Glutamatergic neuron (in vitro differentiated cells): ENCODE data around the gene ZNF423. TPM values are rescaled to one million over a fixed set of nuclear protein-coding genes. Genes with fewer than 3 reads are reported as not detected.

ENCODE experiments used
- DNase-seq: peaks from one replicate; pipeline ENCODE4 v3.0.0; 2022
- H3K27ac Mint-ChIP-seq: one replicate; pipeline ENCODE4 v1.8.0; 2020; ENCODE audit warnings: mild to moderate bottlenecking, mixed read lengths, inconsistent platforms; ENCODE audit not compliant: unreplicated experiment
- H3K27me3 Mint-ChIP-seq: one replicate; pipeline ENCODE4 v1.8.0; 2020; ENCODE audit warnings: mild to moderate bottlenecking, moderate library complexity, mixed read lengths, inconsistent platforms; ENCODE audit not compliant: unreplicated experiment
- H3K36me3 Mint-ChIP-seq: one replicate; pipeline ENCODE4 v1.8.0; 2020; ENCODE audit warnings: mild to moderate bottlenecking, mixed read lengths, inconsistent platforms; ENCODE audit not compliant: unreplicated experiment
- H3K4me1 Mint-ChIP-seq: one replicate; pipeline ENCODE4 v1.8.0; 2020; ENCODE audit warnings: mild to moderate bottlenecking, low read depth, mixed read lengths, inconsistent platforms; ENCODE audit not compliant: unreplicated experiment
- H3K4me3 Mint-ChIP-seq: one replicate; pipeline ENCODE4 v1.8.0; 2020; ENCODE audit warnings: mild to moderate bottlenecking, mixed read lengths, inconsistent platforms; ENCODE audit not compliant: unreplicated experiment
- H3K9me3 Mint-ChIP-seq: one replicate; pipeline ENCODE4 v1.8.0; 2020; ENCODE audit warnings: mild to moderate bottlenecking, moderate library complexity, mixed read lengths, inconsistent platforms; ENCODE audit not compliant: unreplicated experiment
- total RNA-seq: library from RNA; stranded (reverse); fragmentation: NEBNext Ultra II Directional; extraction: Animal tissue kit (Norgen Biotek cat#: 25700); gene quantifications from one replicate; pipeline ENCODE4 v1.2.1, GENCODE V29; 2021; ENCODE audit not compliant: unreplicated experiment
- TF ChIP-seq, protein P1 (sequence below): fragments of 200-600 bp; sonication (generic); IDR thresholded peaks from one replicate; pipeline ENCODE4 v1.5.0; 2021; ENCODE audit not compliant: partially characterized antibody, unreplicated experiment

ZNF423 gene
- total RNA-seq, 1 donor from 2014 or later, result 149 TPM

GRCh38 chr16:49659356-49659755, 196.6 kb downstream of the ZNF423 start:
- no peak overlapping the region for H3K4me3 Mint-ChIP-seq
- H3K27ac Mint-ChIP-seq, result peak overlapping the region; percentile 8
- TF ChIP-seq, protein P1, sequence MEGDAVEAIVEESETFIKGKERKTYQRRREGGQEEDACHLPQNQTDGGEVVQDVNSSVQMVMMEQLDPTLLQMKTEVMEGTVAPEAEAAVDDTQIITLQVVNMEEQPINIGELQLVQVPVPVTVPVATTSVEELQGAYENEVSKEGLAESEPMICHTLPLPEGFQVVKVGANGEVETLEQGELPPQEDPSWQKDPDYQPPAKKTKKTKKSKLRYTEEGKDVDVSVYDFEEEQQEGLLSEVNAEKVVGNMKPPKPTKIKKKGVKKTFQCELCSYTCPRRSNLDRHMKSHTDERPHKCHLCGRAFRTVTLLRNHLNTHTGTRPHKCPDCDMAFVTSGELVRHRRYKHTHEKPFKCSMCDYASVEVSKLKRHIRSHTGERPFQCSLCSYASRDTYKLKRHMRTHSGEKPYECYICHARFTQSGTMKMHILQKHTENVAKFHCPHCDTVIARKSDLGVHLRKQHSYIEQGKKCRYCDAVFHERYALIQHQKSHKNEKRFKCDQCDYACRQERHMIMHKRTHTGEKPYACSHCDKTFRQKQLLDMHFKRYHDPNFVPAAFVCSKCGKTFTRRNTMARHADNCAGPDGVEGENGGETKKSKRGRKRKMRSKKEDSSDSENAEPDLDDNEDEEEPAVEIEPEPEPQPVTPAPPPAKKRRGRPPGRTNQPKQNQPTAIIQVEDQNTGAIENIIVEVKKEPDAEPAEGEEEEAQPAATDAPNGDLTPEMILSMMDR, result no peak
- peaks cover 10% of the 10 kb centered on the region for H3K9me3 Mint-ChIP-seq
- DNase-seq, result no peak
- peaks cover 16% of the 10 kb centered on the region for H3K27me3 Mint-ChIP-seq
- H3K4me1 Mint-ChIP-seq, result peaks cover 34% of the 10 kb centered on the region
- H3K36me3 Mint-ChIP-seq, result no peaks in the 10 kb centered on the region

GRCh38 chr16:49658531-49658930, 197.4 kb downstream of the ZNF423 start:
- peaks cover 14% of the 10 kb centered on the region for H3K9me3 Mint-ChIP-seq
- no peak overlapping the region for H3K4me3 Mint-ChIP-seq
- peaks cover 16% of the 10 kb centered on the region for H3K27me3 Mint-ChIP-seq
- H3K27ac Mint-ChIP-seq, result peak overlapping the region; percentile 52
- no peak for DNase-seq
- peaks cover 36% of the 10 kb centered on the region for H3K4me1 Mint-ChIP-seq
- H3K36me3 Mint-ChIP-seq, result no peaks in the 10 kb centered on the region
- TF ChIP-seq, protein P1, result no peak

- H3K36me3 Mint-ChIP-seq, result no peaks in the 10 kb centered on the region
- H3K27ac Mint-ChIP-seq, result peak overlapping the region; percentile 28
- H3K4me1 Mint-ChIP-seq, result peaks cover 33% of the 10 kb centered on the region
- no peak overlapping the region for H3K4me3 Mint-ChIP-seq
- DNase-seq, result no peak
- TF ChIP-seq, protein P1, result no peak
- H3K9me3 Mint-ChIP-seq, result peaks cover 17% of the 10 kb centered on the region
- peaks cover 16% of the 10 kb centered on the region for H3K27me3 Mint-ChIP-seq
Observed at GRCh38 chr16:49657736-49658465, 198.0 kb downstream of the ZNF423 start.

- peaks cover 34% of the 10 kb centered on the region for H3K4me1 Mint-ChIP-seq
- peaks cover 17% of the 10 kb centered on the region for H3K9me3 Mint-ChIP-seq
- H3K27ac Mint-ChIP-seq, result no peak overlapping the region
- H3K36me3 Mint-ChIP-seq, result no peaks in the 10 kb centered on the region
- H3K4me3 Mint-ChIP-seq, result no peak overlapping the region
- DNase-seq, result no peak
- TF ChIP-seq, protein P1, result no peak
- peaks cover 8% of the 10 kb centered on the region for H3K27me3 Mint-ChIP-seq
Observed at GRCh38 chr16:49654425-49654824, 201.5 kb downstream of the ZNF423 start.

DNA sequence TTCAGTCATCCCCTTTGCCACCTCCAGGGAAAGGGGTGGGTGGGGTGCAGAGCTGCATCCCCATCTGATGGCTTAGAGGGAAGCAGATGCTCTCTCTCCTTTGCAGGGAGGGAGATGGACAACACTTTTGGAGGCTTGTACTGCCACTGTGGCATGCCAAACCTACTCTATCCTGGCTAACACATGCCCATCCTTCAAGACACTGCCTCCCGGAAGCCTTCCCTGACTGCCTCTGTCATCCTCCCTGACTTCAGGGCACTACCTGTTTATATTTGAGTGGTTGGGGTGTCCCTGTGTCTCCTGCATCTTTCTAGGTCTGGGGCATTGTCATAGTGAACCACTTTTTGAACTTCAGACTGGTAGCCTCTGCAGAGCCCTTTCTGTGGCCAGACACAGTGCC, 202.3 kb downstream of the ZNF423 start:
- Mint-ChIP-seq H3K9me3 (peaks cover 13% of the 10 kb centered on the region), H3K4me1 (peaks cover 30% of the 10 kb centered on the region), H3K27me3 (peaks cover 8% of the 10 kb centered on the region), H3K27ac (peak overlapping the region; percentile 73), H3K4me3 (peak overlapping the region; percentile 52), H3K36me3 (no peaks in the 10 kb centered on the region)
- TF ChIP-seq, protein P1, result no peak
- no peak for DNase-seq
